HG03521 (cell line): ENCODE results near the gene EXOSC9.
A peak's percentile ranks its signal among the peaks of the same experiment; 100 is the strongest.
"Not testable (repeated sequence)": the region's sequence is repeated elsewhere in the genome, so short reads cannot be mapped to it uniquely, and the experiment has no call there.

Source experiments
- ATAC-seq: cut with Tn5 transposase; IDR thresholded peaks from one replicate; pipeline ENCODE4 v1.9.1; 2021; ENCODE audit warnings: mild to moderate bottlenecking, moderate library complexity; ENCODE audit not compliant: unreplicated experiment

The EXOSC9 gene

DNA sequence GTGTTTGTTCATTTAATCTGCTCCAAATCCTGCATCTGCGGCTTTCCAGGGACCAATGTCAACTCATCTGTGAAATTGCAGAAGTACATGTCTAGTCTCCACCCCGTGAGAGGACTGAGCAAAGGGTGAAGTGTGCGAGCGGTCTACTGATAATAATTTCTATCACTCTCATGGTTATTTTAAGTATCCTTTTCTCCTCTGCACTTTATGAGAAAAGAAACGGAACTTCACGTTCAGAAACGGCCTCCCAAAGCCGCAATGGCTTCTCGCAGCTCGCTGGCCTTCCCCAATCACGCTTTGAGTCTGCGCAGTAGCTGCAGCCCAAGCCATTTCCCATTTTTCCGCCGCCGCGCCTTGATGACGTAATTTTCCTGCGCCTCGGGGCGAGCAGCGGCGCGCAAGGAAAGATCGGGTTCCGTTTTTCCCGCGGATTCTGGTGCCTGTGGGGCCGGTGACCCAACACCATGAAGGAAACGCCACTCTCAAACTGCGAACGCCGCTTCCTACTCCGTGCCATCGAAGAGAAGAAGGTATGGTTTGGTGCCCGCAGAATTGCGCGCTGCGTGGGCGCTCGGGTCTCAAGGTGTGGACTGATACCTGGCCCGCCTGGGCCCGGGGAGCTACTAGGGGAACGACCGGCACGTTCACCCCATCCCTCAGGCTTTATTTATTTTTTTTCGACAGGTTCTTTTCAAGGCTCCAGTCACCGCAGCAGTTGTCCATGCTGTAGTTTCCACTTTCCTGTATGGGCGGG, at the start of gene EXOSC9:
TSS of gene EXOSC9 (plus strand) at position 363 of the 754 bp plus-strand sequence. CDS start at position 465, 102 bp downstream.
- ATAC-seq = peak; percentile 78

DNA sequence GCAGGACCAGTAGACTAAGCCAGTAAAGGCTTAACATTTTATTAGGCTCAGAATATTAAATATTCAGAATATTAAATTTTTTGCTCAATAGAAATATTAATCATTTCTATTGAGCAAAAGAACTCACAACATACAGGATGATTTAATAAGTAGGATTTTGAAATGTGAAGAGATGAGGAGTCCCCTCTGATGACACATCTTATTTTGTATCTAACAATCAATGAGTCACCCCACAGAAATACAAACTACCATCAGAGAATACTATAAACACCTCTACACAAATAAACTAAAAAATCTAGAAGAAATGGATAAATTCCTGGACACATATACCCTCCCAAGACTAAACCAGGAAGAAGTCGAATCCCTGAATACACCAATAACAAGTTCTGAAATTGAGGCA, 49.0 kb upstream of the EXOSC9 start:
- not testable (repeated sequence) for ATAC-seq

DNA sequence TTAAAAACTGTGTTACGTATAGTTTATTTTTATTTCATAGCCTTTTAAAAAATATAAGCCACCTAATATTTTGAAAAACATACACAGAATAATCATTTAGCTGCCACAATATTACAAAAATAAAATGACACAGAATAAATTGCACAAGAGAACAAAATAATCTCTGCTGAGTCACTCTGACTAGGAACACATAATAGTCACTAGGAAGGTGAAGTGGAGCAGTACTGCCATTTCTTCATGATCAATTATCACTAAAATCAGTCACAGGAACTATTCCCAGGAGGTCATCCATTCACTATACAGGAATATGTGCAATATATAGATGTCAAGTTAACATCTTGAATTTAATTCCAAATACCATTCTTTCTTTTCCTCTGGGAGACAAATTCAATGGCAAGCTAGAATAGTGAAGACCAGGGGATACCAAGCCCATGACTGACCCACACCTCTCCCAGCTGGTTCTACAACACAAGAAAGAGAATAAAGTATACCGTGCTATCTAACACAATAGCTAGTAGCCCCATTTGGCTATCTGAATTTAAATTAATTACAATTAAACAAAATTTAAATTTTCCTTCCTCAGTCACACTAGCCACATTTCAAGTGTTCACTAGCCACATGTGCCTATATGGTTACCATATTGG, 42.1 kb upstream of the EXOSC9 start:
- ATAC-seq = no peak

- ATAC-seq = no peak
Observed at GRCh38 chr4:121760205-121760604, 40.9 kb upstream of the EXOSC9 start.

DNA sequence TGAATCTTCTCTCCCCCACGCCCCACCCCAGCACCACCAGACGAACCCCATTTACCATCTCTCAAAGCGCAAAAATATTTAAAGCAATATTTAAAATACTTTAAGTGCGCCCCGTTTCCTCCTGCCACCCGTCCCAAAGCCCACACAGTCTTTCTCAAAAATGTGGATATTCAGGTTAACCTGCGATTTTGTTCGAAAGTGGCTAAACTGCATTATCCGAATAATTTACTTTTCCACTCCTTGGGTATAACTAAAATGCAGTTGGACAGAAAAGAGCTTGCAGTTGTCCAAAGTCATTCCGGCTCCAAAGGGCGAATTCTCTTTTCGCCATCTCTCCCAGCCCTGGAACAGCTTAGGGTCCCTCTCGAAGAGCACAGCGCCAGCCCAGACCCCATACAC, 36.8 kb upstream of the EXOSC9 start:
- no peak for ATAC-seq

GRCh38 chr4:121764702-121765367, 36.3 kb upstream of the EXOSC9 start, which contains the start of gene SMIM43:
Gene SMIM43, minus strand, starts transcription at chr4:121765164. Its CDS starts 59 bp downstream, at chr4:121765105.
- no peak for ATAC-seq

DNA sequence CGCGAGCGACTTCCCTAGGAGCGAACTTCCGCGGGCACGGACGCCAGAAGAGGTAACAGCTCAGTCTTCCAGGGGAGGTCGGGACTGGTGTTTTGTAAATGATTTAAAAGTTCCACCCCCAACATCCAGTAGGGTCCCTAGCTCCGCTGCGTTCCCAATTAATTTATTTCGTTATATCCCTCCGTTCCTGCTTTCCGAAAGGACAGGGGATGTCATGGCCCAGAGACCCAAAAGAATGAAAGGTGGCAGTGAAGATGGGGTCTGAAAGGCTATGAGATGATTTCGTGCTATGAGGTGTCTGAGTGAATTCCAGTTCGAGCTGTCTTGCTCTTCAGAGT, 35.8 kb upstream of the EXOSC9 start:
- no peak for ATAC-seq

GRCh38 chr4:121765971-121766538, 35.1 kb upstream of the EXOSC9 start:
- ATAC-seq = no peak

- no peak for ATAC-seq
Observed at GRCh38 chr4:121767166-121767565, 34.0 kb upstream of the EXOSC9 start.

DNA sequence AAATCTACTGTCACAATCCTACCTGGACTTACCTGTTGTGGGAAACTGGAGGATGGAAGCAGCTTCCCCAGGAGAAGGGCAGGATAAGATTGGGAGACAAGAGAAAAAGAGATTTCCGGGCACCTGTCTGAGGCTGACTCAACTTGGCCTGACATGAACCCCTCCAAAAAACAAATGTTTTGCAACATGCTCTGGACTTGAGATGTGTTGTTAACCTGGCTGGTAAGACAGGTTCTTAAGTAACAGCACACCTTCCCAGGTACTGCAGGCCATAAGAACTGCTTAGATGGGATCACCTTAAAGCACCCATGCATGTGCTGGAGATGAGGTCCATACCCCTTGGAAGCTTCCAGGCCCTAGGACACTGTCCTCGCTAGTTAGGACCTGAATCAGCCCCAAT, 31.8 kb upstream of the EXOSC9 start:
- ATAC-seq = no peak

- no peak for ATAC-seq
Observed at GRCh38 chr4:121771869-121772268, 29.3 kb upstream of the EXOSC9 start.

- ATAC-seq = no peak
Observed at GRCh38 chr4:121773883-121774282, 27.2 kb upstream of the EXOSC9 start.

DNA sequence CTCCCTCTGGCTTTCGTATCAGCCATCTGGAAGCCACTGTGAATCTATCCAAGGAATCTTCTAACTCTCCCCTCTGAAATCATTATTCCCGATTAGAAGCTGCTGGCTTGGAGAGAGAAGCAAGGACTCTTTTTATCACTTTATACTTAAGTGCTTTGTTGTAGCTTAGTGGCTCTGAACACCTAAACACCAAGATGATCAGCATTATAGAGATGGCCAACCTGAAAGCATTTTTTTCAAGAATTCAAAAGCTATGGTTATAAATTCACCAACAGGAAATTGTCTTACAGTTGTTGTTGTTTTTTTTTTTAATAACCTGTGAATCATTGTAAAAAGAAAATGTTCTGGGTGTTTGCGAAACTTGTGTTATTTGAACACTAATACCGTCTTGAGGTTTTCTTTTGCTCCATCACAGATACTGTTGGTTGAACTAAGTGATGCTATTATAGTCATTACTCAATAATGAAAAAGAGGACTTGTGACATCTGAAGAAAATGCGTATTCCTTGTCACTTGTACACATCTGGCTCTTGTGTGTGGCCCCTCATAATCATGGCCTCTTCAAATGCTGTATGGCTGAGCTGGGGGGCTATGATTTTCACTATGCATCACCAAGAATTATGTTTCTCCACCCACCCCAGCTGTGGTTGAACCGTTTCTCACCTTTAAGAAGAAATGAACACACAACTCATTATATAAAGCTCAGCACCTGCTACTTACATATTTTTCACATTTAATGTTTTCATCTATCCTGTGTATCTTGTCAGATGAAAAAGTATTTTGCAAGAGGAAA, 24.3 kb upstream of the EXOSC9 start:
- ATAC-seq = no peak

DNA sequence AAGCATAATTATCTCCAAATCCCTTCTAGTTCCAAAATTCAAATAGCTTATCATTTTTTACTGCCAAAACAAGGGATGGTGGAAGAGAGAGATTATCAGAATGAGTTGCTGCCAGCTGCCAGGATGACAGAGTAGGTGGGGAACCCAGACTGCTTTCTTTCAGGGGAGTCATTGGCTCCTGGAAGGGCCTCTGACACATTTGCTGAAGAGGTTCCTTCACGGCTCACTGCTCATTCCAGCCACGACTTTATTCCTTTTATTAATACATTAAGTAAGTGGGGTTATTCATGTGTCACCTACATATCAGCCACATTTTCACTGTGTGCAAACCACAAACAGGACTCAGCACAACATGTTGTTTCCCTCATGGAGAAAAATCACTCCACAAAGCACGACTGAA, 23.5 kb upstream of the EXOSC9 start:
- peak; percentile 50 for ATAC-seq

GRCh38 chr4:121778991-121779628, 22.0 kb upstream of the EXOSC9 start:
- ATAC-seq = no peak

DNA sequence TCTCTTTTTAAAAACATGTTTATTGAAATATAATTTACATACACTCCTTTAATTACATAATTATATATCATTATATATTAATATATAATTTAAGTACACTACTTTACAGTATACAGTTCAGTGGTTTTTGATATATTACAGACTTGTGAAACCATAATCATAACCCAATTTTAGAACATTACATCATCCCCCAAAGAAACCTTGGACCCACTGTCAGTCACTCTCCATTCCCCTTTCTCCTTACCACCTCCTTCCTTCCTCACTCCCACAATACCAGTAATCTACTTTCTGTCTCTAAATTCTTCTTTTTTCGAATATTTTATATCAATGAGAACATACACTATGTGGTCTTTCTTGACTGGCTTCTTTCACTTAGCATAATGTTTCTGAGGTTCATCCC, 17.9 kb upstream of the EXOSC9 start:
- no peak for ATAC-seq

- no peak for ATAC-seq
Observed at GRCh38 chr4:121784401-121784800, 16.7 kb upstream of the EXOSC9 start.

DNA sequence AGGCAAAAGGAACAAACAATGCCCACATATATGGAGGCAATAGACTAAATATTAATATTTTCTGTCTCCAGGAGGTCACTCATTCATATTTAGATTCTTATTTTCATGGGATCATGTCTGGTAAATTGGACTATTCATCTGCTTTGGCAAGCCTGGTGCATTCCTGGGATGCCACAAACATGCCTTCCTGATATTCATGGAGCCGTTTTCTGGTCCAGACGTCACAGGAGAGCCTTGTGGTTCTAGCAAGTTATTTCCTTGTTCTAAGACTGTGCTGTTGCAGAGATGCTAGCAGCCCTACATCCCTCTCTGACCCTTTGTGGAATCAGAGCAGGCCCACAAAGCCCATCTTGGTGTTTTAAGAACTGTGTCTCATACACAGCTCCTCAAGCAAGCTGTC, 16.1 kb upstream of the EXOSC9 start:
- ATAC-seq = no peak

DNA sequence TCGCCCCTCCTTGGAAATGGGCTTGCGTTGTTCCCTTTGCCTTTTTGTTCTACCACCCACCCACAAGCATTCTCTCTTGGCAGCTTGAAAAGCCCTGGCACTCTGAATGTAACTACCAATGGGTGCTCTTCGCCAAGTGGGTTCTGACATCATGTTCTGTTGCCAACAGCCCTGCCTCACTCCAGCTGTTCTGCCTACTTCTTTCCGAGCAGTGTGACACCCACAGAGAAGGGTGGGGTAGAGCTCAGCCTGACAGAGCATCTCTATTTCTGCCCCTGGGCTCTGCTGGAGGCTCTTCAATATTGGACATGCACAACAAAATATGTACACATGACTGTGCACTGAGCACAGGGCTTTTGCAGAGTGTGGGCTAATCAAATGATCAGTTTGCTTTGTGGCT, 15.6 kb upstream of the EXOSC9 start:
- ATAC-seq = no peak

DNA sequence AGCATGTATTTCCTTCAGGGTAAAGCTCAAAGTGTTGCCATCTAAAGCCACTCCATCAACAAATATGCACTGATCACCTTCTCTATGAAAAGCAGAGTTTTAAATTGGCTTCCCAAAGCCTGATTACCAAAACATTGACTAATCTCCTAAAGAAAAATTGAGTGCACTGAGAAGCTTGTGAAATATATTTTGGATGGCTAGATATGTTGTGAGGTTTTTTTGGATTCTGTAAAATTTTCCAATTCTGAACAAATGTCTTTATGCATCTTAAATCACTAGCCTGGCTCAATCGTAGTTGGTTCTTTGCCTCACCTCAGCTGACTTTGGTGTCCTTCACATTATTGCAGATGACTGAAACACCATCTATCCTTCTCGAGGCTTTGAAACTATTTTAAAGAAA, 14.9 kb upstream of the EXOSC9 start:
- no peak for ATAC-seq
